HG02642 (cell line): ENCODE results near the gene UTP11.
"Not testable (repeated sequence)": the region's sequence is repeated elsewhere in the genome, so short reads cannot be mapped to it uniquely, and the experiment has no call there.

ENCODE experiments used
- ATAC-seq: cut with Tn5 transposase; IDR thresholded peaks from one replicate; pipeline ENCODE4 v1.9.1; 2021; ENCODE audit warnings: mild to moderate bottlenecking; ENCODE audit not compliant: unreplicated experiment, poor library complexity

UTP11 gene

DNA sequence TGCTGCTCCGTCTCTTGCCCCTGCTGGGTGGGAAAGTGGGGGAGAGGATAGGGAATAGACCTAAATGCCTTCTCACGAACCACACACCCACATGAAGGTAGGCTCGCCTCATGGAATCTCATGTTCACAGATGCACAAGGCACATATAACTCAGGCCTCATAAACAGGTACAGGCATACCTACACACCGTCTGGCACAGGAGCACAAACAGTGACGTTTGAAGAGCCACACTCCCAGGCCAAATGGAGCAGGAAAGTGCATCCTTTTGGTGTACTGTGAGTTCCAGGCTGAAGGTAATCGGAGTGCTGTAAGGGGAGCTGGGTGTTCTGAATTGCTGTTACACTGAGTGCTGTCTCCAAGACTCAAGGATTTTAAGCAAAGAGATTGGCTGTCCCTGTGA, 13.1 kb downstream of the UTP11 start:
- ATAC-seq: no peak

DNA sequence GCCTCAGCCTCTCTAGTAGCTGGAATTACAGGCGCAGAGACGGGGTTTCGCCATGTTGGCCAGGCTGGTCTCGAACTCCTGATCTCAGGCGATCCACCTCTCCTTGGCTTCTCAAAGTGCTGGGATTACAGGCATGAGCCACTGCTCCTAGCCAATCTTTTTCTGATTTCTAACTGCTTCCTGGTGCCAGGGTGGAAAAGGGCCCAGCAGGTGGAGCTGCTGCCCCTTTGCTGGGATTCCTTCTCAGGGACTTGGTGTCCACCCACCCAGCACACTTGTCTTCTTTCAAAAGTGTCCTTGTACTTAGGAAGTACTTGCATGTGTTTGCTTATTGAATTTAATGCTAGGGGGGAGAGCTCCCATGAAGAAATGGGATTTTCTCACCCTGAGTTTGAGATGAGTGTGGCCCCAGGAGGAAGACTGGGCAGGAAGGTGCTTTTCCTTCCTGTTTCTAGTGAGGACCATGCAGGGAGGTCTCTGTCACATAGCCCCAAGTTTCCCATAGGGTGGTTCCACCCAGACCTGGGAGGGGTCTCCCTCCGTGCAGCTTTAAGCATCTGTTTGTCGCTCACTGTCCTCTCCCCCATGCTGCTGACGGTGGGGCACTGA, 14.2 kb downstream of the UTP11 start:
- ATAC-seq: no peak

DNA sequence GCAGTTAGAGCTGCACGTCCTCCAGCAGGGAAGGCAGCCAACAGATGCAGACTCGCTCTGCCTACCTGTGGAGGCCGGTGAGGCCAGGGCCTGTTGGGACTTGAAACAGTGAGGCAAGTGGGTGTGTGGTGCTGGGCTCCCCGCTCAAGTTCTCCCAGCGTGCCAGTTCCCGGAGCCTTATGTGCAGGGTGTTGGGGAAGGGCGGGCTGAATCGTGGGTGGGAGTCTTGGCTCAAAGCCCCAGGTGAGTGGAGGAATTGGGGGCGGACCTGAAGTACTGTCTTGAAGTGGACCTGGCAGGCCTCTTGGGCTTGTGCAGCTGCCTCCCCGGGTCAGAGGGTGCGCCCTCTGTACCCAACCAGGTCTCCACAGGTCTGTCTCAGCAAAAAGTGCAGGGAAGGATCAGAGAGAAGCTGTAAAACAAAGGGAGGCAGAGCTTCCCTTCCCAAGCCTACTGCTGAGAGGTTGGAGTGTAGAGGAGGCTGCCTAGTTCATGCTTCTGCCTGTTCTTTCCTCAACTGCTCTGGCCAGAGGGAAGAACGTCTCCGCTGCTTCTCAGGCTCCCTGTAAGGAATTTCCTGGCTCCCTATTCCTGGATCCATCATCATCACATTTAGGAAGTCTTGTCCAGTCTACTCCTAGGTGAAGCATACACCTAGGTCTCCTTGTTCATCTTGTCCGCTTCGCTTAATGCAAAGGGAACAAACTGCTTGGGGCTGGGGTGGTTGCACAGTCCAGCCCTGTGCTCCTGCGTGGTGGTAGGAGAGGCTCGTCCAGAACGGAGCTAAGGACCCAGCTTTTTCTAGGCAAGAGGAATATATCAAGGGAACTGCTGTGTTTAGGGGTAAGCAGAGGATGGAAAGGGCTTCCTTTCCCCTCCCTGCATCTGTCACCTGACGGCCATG, 14.9 kb downstream of the UTP11 start:
- no peak for ATAC-seq

DNA sequence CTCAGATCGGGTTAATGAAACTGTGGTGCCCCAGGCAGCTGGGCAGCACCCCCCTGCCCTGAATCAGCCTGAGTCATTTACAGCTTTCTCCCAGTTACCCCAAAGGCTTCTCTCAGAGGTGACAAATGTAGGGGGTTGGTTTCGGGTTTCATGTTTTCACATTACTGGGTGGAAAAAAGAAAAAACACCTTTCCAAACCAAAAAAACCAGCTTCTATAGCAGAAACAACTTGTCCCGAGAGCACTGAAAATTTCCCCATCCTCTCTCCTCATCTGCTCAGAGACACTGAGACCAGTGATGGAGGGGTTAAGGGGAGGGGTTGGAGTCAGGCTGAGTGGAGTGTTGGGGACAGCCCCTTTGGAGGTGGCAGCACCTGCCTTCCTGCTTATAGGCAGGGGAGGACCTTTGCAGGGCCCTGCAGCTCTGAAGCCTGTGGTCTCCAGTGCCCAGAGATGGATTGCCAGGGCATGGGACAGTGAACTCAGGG, 15.6 kb downstream of the UTP11 start:
- peak; percentile 70 for ATAC-seq

DNA sequence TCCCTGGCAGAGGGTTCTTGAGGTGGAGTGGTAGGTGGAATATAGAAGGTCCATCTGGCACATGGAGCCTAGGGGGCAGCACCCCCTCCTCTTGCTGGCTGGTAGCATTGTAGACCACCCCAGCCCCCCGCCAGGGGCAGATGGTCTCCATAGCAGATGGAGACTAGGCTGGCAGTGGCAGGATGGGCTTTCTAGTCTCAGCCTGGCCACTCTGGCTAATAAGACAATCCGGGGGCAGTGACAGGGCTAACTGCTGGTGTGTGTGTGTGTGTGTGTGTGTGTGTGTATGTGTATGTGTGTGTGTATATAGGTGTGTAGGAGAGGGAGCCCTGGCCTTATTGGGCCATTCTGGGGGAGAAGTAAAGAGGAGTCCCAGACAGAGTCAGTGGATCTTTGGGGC, 16.1 kb downstream of the UTP11 start:
- ATAC-seq: no peak

DNA sequence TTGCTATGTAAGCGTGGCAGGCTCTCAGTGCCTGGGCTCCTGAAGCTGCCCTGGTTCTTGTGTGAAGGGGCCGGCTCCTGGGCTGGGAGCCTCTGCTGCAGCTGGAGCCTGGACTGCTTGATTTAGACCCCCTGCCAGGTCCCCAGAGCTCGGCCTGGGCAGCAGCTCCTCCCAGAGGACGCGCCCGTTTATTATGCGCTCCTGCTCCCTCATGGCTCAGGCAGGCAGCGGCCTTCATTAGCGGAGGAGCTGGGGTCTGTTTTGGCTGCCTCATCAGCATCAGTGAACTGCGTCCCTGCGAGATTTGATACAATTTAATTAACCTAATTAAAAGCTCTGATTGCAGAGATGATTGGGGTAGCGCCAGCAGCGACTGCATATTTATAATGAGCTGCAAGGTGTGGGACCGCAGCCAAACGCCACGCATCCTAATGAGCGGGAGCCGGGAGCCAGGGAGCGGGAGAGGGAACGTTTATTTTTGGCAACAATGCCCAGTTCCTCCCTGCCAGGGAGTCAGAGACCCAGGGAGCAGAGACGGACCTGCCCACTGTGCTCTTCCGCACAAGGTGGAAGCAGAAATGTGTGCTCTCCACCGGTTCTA, 16.6 kb downstream of the UTP11 start:
- no peak for ATAC-seq

DNA sequence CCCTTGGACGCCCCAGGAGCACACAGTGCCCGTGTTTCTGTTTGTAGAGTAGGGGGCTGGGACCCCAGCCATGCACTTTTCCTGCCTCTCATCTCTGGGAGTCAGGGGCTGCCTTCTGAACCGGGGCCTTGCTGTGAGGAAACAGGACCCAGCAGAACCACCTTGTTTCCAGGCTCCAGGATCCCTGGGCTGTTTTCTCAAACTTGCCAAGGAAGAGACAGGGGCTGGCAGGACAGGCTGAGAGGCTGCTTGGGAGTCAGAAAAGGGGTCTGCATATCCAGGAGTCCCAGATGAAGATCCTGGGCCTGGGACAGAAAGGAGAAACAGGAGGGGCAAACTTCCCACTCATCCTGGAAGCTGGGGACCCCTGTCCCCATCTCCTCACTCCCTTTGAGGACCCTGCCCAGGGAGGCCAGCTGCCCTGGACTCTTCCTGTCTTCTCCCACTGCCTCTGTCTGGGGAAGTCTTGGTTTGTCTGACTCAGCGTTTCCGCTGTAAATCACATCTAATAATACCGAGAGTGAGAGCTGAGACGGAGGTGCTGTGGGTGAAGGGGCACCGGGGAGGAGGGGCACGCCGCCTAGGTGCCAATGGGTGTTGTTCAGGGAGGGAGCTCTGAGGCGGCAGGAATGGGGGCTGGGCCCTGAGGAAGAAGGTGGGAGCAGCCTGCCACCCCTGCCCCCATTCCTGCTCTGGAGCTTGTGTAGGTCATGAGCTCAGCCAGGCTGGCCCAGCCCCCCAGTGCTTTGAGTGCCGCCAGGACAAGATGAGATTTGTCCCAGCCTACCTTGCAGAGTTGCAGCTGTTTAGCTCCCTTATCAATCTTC, 17.4 kb downstream of the UTP11 start:
- peak; percentile 45 for ATAC-seq

DNA sequence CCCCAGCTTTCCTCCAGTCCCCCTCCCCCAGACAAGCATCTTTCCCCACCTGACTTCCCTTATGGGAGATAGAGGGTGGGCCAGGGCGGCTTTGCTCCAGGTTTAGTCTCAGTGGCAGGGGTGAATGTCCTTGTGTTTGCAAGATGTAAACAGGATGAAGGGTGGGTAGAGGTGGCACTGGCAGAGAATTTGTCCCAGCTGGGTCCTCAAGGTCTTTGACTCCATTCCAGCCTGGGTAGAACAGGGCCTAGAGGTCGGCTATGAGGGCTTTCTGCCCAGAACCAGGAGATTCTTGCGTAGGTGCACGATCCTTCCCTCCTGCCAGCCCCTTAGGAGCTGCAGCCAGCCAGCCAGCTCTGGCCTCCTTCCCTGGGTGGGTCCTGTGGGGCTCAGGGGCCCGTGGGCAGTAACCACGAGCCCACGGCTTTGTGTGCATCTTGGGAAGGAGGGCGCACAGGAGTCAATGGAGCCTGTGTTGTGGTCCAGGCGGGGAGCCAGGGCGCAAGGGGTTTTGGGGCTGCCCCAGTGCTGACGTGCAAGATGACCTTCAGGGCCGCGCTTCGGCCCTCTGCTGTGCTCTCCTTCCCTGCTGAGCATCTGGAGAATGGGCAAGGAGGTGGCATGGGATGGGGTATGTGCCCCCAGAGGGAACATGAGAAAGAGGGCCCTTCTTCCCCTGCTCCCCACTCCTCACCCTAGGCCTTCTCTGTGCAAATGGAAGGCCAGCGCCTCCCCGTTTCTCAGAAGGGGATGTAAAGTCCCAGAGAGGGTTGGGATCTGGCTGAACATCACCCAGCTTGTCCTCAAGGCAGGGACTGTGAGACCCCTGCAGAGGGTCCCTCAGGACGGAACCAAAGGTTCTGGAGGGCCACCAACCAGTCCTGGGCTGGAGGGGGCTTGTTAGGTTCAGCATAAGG, 18.3 kb downstream of the UTP11 start:
- no peak for ATAC-seq

DNA sequence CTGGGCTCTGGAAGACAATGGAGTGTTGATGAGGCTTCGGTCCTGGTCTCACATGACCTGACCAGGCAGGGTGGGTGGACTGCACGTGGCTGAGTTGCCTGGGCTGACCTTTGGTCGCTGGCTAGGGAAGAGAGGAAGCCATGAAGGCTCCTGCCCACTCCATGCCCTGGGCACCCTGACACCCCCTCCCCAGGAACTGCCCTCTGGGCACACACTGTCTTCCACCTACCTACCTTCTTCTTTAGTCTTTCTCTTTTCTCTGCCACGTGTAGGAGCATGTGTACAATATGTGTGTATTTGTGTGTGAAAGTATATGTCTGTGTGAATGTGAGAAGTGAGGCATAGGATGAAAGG, 19.0 kb downstream of the UTP11 start:
- no peak for ATAC-seq

DNA sequence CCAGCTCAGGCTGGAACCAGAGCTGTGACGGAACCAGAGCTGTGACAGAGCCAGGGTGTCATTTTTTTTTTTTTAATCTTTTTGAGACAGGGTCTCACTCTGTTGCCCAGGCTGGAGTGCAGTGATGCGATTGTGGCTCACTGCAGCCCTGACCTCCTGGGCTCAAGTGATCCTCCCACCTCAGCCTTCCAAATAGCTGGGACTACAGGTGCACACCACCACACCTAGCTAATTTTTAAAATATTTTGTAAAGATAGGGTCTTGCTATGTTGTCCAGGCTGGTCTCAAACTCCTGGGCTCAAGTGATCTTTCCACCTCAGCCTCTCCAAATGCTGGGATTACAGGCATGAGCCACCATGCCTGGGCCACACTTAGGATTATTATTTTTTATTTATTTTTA, 20.5 kb downstream of the UTP11 start:
- ATAC-seq: not testable (repeated sequence)

DNA sequence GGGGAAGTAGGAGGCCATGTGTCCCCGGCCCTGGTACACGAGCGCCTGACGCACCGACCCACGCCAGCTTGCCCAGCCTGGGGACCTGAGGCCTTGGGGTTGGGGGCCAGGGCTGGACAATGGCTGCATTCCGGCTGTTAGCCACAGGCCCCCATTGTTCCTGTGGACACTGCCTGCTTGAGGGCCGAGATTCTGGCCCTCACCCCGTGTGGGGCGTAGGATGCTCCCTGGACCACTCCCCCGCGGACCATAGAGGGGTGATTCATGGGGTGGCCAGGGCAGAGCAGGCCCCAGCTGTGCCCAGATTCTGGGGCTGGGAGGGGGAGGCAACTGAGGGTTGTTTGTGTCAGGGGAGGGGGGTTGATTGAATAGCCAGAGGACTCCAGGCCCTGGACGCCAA, 22.3 kb downstream of the UTP11 start:
- ATAC-seq: no peak

DNA sequence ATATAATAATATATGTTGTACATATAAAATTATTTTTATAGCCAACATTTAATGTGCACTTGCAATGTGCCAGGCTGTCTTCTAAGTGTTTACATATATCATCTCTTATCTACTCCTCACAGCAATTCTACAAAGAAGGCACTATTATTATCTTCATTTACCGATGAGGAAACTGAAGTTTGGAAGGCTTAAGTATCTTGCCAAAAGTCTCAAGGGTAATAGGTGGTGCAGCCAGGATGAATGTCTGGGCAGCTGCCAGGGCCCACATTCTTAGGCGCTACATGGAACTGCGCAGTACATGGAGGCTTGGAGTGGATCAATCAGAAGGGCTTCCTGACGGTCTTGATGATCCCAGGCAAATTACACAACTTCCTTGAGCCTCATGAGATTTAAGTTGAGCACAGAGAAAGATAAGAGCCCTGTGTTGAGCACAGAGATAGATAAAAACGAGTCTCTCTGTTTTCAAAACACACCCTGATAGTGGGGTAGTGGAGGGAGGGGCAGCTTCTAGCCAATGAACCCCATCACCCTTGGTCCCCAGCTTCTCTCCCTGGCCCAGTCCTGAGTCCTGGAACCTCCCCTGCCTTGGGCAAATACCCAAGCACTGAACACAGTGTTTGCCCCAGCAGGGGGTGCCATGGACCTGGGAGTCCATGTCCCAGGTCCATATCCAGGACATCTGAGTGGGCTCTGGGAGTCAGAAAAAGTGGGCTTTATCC, 24.8 kb downstream of the UTP11 start:
- ATAC-seq: no peak

DNA sequence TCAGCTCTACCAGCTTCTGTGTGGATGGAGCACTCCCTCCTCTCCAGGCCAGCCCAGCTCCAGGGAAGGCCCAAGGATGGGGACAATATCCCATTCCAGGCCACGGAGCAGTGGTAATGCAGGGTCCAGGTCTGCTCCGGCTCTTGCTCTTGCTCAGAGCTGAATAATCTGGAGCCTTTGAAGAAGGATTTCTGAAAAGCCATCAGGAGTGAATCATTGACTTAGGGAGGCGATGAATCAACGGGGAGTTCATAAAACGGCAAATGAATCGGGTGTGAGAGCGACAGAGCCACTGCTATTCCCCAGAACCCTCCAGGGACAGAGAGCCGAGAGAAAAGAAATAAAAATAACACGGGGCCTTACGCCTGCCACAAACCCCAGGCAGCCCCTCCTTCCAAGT, 26.3 kb downstream of the UTP11 start:
- no peak for ATAC-seq

DNA sequence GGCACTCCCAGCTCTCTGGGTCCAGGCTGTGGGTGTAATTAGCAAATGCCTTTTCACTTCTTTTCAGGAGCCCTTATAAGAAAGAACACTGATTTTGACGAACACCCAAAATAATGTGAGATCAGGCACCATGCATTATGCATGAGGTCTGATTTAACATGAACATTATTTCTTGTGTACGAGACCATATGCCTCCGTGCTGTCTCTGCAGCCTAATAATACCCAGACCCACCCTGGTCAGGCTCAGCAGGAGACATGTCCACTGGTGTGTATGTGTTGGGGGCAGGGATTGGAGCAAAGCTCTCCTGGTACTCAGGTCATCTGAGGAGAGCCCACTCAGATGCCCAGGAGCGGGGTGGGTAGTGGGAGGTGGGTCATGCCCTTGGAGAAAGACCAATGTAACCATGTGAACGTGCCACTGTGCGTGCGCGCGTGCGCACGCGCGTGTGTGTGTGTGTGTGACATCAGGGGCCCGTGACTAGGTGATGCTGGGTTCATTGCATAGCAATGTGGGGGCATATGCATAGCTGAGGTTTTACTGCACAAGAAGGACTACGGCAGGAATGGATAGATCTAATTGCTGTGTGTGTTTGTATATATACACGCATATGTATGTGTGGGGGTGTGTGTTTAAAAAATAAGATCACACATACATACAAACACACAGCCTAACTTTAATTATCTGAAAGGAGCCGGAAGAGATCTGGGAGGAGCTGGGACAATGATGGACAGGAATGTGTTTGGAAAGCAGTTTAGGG, 27.0 kb downstream of the UTP11 start:
- no peak for ATAC-seq

DNA sequence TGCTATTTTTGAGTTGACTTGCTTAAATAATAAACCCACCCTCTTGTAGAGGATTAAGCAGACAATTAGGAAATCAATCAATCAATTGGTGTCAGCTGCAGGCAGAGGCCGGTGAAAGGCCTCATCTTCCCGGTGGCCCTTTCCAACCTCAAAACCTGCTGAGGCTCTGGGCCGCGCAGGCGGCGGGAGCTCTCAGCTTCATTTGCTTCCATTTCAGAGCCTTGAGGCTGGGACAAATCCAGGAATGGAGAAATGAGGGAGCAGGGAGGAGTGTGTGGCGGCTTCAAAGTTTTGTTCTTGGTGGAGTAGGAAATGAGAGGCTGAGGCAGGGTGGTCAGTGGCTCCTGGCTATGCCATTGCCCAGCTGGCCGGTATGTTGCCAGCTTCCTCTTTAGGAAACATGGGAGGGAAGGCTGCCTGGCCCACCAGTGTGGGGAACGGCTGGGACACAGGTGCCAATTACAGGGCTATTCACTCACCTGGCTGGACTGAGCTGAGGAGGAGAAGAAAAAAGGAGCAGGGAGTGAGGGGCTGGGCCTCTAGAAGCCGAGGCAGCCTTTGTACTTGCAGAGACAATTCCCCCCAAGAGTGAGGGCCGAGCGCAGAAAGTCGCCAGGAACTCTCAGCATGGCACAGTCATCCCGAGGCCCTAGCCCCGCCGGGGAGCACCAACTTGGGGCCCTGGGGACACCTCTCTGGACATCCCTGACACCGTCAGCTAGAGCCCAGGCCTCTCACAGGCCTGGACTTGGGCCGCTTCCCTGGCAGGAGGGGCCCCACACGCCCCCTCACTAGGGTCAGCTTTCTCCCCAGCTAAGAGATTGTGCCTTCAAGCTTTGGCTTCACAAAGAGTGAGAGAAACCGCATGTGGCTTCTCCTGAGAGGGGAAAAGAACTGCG, 29.7 kb downstream of the UTP11 start:
- no peak for ATAC-seq

DNA sequence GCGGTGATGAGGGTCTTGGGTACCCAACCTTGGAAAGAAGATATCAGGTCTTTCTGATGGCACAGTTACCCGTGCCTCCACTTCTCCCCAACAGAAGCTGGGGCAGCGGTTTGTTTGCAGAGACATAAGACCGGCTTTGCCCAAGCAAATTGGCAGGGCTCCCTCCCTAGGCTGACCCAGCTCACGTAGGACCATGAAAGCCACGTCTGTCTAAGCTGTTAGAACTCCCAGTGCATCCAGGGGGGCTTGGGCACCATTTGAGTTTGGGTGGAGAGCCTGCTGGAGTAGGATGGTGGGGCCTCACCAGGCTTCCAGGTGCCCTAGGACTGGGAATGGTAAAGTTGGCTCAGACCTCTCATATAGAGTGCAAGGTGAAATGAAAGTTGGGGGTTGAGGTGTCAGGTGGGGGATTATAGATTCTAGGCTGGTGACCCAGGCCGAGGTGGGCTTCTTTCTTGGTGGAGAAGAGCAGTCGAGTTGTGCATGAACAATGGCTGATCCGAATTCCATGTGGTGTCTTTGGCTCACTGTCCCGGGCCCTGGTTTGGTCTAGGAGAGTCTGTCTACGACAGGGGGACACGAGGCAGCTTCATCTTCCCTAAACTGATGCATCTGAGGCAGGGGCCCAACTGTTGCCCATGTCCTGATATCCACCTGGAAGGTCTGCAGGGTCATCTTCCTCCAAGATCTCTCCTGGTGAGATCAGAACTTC, 30.7 kb downstream of the UTP11 start:
- ATAC-seq: no peak
